ENCODE results near the gene SWI5.

The SWI5 gene

DNA sequence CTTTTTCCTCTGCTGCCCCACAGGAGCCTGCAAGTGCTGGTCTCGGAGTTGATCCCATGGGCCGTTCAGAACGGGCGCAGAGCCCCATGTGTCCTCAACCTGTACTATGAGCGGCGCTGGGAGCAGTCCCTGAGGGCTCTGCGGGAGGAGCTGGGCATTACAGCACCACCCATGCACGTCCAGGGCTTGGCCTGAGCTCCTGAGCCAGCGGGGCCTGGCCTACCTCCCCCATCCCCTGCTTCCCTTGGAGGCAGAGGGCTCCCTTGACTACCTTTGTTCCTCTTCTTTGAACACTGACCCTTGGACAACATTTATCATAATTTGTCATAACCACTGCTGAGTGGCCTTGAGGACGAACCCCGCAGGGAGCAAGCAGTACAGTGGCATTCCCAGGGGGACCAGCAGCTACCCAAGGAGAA is 57.4 kb downstream of the SWI5 start:
- Histone ChIP-seq H3K9me3 (ENCODE audit: control insufficient read depth in 5 of 5, low read length in 5 of 5) (no peaks in the 10 kb centered on the region), H3K4me3 (ENCODE audit: low read depth in 1 of 5, low read length in 5 of 5) (no peak overlapping the region), H3K9ac (ENCODE audit: low read length in 5 of 5) (no peak overlapping the region), H3K27ac (ENCODE audit: low read depth, low read length) (no peak overlapping the region), H3K4me1 (ENCODE audit: control insufficient read depth in 5 of 5, insufficient read depth in 5 of 5, low read length in 5 of 5) (no peaks in the 10 kb centered on the region), H3K36me3 (ENCODE audit: control insufficient read depth in 5 of 5, insufficient read depth in 5 of 5, low read length in 5 of 5) (peaks cover 0 to 37% (median 23%) of the 10 kb centered on the region in 5 donors), H3K27me3 (ENCODE audit: control insufficient read depth in 5 of 5, insufficient read depth in 4 of 5, low read length in 5 of 5) (no peaks in the 10 kb centered on the region)

DNA sequence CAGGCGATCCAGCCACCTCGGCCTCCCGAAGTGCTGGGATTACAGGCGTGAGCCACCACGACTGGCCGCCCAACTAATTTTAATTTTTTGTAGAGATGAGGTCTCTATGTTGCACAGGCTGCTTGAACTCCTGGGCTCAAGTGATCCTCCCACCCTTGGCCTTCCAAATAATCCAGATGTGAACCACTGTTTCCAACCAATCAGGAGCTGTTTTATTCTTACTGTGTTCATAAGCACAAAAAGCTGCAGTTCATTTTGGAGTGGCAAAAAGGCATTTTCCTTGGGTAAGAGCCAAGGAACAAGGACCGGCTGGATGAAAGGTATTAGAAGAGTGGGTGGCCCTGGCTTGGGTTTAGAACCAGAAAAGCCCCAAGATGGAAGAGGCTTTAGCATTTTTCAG is 59.1 kb downstream of the SWI5 start:
- Histone ChIP-seq H3K36me3 (ENCODE audit: control insufficient read depth in 5 of 5, insufficient read depth in 5 of 5, low read length in 5 of 5) (peaks cover 0 to 27% (median 19%) of the 10 kb centered on the region in 5 donors), H3K27me3 (ENCODE audit: control insufficient read depth in 5 of 5, insufficient read depth in 4 of 5, low read length in 5 of 5) (no peaks in the 10 kb centered on the region), H3K27ac (ENCODE audit: low read depth, low read length) (no peak overlapping the region), H3K9ac (ENCODE audit: low read length in 5 of 5) (no peak overlapping the region), H3K4me3 (ENCODE audit: low read depth in 1 of 5, low read length in 5 of 5) (no peak overlapping the region), H3K4me1 (ENCODE audit: control insufficient read depth in 5 of 5, insufficient read depth in 5 of 5, low read length in 5 of 5) (peaks cover 0 to 7% (median 6%) of the 10 kb centered on the region in 5 donors), H3K9me3 (ENCODE audit: control insufficient read depth in 5 of 5, low read length in 5 of 5) (no peaks in the 10 kb centered on the region)

DNA sequence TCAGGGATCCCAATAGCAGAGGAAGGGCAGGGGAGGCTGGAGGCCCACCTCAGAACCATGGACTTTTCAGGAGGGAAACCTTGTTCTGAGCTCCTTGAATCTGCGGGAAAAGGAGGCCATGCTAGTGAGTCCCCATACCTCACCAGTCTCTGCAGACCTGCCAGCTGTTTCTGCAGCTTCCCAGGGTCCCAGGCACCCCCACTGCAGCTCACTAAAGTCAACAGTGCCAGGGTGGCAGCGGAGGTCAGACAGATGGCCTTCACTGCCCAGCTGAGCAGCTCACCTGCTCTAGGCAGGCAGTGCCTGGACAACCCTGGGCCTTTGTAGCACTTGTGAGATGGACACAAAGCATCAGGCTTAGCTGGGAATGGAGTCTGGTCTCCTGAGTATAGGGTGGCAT is 59.8 kb downstream of the SWI5 start:
- Histone ChIP-seq H3K4me1 (ENCODE audit: control insufficient read depth in 5 of 5, insufficient read depth in 5 of 5, low read length in 5 of 5) (peaks cover 0 to 10% (median 9%) of the 10 kb centered on the region in 5 donors), H3K4me3 (ENCODE audit: low read depth in 1 of 5, low read length in 5 of 5) (no peak overlapping the region), H3K27me3 (ENCODE audit: control insufficient read depth in 5 of 5, insufficient read depth in 4 of 5, low read length in 5 of 5) (no peaks in the 10 kb centered on the region), H3K27ac (ENCODE audit: low read depth, low read length) (no peak overlapping the region), H3K9ac (ENCODE audit: low read length in 5 of 5) (no peak overlapping the region), H3K36me3 (ENCODE audit: control insufficient read depth in 5 of 5, insufficient read depth in 5 of 5, low read length in 5 of 5) (peaks cover 0 to 27% (median 19%) of the 10 kb centered on the region in 5 donors), H3K9me3 (ENCODE audit: control insufficient read depth in 5 of 5, low read length in 5 of 5) (no peaks in the 10 kb centered on the region)

DNA sequence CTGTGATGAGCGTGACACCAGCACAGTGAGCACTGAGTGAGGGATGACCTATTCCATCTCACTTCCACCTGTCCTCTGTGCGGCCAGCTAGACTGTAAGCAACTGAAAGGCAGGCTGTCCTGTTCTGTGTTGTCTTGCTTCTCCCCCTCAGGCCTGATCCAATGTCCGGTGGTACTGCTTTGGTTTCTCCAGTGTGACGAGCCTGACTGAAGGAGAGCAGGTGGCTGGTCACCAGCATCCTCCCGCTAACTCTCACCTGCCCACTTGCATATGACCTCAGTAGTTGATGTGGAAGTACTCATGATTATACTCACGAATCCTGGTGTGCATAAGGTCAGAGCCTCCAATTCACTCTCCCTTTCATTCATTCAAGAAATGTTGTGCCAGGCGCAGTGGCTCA is 61.9 kb downstream of the SWI5 start:
- Histone ChIP-seq H3K4me3 (ENCODE audit: low read depth in 1 of 5, low read length in 5 of 5) (no peak overlapping the region), H3K4me1 (ENCODE audit: control insufficient read depth in 5 of 5, insufficient read depth in 5 of 5, low read length in 5 of 5) (peaks cover 3 to 17% (median 15%) of the 10 kb centered on the region in 5 donors), H3K9me3 (ENCODE audit: control insufficient read depth in 5 of 5, low read length in 5 of 5) (no peaks in the 10 kb centered on the region), H3K27ac (ENCODE audit: low read depth, low read length) (no peak overlapping the region), H3K27me3 (ENCODE audit: control insufficient read depth in 5 of 5, insufficient read depth in 4 of 5, low read length in 5 of 5) (no peaks in the 10 kb centered on the region), H3K9ac (ENCODE audit: low read length in 5 of 5) (no peak overlapping the region), H3K36me3 (ENCODE audit: control insufficient read depth in 5 of 5, insufficient read depth in 5 of 5, low read length in 5 of 5) (peaks cover 0 to 18% (median 11%) of the 10 kb centered on the region in 5 donors)

Measured in subcutaneous abdominal adipose tissue (tissue), 5 donors.